Activated T-cell treated with anti-CD3 and anti-CD28 coated beads for 4 hours (primary cell): Measurements from ENCODE around the gene KCNG2.
"Not testable (repeated sequence)": the region's sequence is repeated elsewhere in the genome, so short reads cannot be mapped to it uniquely, and the experiment has no call there.

ENCODE experiments used
- DNase-seq: peaks from one replicate; pipeline ENCODE4 v3.0.0-alpha.2; 2020

Gene KCNG2, protein sequence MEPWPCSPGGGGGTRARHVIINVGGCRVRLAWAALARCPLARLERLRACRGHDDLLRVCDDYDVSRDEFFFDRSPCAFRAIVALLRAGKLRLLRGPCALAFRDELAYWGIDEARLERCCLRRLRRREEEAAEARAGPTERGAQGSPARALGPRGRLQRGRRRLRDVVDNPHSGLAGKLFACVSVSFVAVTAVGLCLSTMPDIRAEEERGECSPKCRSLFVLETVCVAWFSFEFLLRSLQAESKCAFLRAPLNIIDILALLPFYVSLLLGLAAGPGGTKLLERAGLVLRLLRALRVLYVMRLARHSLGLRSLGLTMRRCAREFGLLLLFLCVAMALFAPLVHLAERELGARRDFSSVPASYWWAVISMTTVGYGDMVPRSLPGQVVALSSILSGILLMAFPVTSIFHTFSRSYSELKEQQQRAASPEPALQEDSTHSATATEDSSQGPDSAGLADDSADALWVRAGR

GRCh38 chr18:79797518-79798345 is at the start of gene KCNG2:
Gene KCNG2 (plus strand): TSS chr18:79797938. CDS start chr18:79863668, 65,730 bp downstream.
- DNase-seq, result no peak

DNA sequence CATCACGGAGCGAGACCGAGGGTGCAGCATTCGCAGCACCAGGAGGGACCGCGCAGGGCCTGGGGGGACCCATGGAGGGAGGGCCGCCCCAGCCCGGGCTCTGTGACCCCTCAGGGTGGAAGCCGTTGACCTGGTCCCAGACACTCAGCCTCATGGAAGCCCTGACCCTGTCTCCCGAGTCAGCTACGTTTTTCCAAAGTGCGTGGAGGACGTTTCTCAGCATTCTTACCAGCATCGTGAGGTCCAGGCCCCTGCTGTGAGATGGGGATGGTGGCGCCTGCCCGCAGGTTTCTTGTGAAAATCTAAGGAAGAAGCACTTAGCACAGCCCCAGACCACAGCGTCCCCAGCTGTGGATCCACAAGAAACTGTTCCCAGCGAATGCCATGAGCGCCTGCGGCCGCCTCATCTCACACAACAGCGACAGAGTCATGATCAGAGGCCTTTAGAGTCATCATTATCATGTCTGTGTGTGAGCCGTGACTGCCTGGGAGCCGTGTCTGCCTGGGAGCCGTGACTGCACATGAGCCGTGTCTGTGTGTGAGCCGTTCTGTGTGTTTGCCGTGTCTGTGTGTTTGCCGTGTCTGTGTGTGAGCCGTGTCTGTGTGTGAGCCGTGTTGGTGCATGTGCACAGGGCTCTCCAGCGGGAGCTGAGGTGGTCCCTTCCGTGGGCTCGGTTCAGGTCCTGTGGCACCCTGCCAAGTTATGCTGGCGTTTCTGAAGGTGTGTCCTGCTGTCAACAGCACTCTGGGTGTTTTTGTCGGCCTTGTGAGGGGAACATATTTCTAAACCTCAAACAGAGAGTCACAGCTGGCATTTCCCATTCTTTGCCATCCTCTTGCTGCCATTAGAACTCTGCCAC is 49.2 kb upstream of the KCNG2 start:
- no peak for DNase-seq

- DNase-seq, result no peak
Measured at GRCh38 chr18:79749251-79750191, 48.2 kb upstream of the KCNG2 start.

GRCh38 chr18:79750980-79751571 is 46.7 kb upstream of the KCNG2 start:
- DNase-seq, result no peak

DNA sequence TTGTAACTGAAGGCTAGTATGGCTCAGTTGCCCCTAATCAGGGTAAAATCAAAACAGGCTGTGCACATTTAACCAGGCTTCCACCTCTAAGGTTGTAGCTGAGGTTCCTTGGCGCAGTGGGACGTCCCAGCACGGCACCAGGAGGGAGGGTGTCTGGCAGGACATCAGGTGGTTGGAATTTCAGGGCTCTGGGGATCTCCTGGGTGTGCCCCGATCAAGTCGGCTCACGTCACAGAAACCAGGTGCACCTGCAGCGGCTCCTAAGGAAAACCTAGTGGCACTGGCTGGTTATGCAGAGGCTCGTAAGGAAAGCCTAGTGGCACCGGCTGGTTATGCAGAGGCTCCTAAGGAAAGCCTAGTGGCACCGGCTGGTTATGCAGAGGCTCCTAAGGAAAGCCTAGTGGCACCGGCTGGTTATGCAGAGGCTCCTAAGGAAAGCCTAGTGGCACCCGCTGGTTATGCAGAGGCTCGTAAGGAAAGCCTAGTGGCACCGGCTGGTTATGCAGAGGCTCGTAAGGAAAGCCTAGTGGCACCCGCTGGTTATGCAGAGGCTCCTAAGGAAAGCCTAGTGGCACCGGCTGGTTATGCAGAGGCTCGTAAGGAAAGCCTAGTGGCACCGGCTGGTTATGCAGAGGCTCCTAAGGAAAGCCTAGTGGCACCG is 45.7 kb upstream of the KCNG2 start:
- DNase-seq, result not testable (repeated sequence)

- not testable (repeated sequence) for DNase-seq
Measured at GRCh38 chr18:79752946-79753345, 44.8 kb upstream of the KCNG2 start.

DNA sequence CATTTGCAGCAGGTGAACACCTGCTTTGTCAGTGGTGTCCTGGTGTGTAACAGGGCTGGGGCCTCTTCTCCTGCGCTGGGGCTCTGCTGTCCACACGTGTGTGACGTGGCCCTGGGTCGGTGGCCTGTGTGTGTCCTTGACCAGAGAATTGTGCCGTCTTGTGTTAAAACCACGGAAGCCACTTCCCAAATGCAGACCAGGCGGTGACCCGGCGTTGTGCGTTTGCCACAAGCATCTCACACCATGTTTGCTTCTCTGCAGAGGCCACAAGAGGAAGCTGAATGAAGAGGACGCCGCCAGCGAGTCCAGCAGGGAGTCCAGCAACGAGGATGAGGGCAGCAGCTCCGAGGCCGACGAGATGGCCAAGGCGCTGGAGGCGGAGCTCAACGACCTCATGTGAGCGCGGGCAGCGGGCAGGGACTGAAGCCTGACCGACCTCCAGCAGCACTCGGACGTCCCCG is 44.3 kb upstream of the KCNG2 start:
- no peak for DNase-seq

DNA sequence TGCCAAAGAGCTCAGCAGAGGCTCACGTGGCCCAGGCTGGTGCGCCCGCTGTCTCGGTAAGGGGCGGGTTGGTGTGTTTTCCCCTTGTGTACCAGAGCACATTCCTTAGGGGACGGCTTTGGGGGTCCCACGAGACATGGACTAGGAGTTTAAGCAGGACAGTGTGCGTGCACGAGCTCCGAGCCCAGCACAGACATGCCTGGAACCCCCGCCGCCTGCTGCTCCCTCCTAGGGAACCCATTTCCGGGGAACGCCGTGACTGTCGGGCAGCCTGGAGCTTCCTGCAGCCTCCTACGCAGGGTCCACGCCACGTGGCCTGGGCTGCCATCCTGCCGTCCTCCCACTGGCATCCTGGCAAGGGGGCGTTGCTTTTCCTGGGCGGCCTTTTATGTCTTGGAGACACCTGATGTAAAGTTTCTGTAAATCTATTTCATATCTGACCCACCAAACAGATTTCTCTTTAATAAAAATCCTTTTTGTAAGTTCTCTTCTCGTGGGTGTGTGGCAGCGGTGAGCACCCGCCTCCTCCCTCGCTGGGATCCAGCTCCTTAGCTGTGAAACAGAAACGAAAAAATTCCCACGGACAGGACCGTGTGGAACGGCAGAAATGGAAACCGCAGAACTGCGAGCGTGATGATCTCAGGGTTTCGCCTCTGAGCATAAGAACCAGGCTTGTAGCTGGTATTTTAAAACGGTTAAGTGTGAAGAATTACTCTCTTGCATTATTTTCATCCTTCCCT is 43.5 kb upstream of the KCNG2 start:
- DNase-seq, result no peak

GRCh38 chr18:79754831-79755351 is 42.8 kb upstream of the KCNG2 start:
- no peak for DNase-seq

DNA sequence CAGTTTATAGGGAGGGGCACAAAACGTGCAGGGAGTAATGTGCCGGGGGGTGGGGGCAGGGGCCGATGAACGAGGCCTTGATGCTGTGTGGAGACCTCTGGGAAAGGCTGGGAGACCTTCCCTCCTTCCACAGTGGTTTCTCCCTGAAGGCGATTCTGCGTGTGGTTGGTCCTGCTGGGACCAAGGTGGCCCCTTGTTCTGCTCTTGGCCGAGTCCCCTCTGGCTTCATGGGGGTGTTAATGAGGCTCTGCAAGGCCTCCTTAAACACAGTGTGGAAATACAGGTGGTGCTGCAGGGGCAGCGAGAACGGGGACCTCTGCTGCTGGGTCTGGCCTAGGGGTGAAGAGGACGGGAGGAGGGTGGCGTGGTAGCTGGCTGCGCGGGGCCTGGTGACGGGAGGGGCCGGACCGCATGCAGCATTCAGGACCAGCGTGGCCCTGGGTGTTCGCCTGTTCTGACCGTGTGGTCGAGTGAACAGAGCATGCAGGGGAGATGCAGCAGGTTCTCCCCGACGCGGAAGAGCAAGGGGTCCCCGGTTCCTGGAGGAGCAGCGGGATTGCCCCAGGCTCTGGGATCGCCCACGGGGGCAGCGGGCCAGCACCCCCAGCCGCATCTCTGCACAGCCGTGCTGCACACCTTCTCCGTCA is 42.1 kb upstream of the KCNG2 start:
- no peak for DNase-seq

GRCh38 chr18:79756143-79756500 is 41.6 kb upstream of the KCNG2 start:
- no peak for DNase-seq

DNA sequence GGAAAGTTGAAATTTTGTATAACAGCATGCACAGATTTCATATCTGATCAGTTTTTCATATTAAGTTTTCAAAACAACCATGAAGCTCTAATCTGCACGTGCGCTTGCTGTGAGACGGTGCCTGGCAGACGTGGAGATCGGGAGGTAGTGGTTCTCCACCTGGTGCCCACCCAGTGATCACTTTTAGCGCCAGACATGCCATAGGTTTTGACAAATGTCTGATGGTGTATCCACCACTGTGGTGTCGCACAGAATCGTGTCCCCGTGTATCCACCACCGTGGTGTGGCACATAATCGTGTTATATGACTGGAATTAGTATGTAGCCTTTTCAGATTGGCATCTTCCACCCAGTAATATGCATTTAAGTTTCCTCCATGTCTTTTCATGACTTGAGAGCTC is 40.9 kb upstream of the KCNG2 start:
- DNase-seq, result no peak

GRCh38 chr18:79760348-79760747 is 37.4 kb upstream of the KCNG2 start:
- no peak for DNase-seq

- no peak for DNase-seq
Measured at GRCh38 chr18:79760881-79761280, 36.9 kb upstream of the KCNG2 start.

DNA sequence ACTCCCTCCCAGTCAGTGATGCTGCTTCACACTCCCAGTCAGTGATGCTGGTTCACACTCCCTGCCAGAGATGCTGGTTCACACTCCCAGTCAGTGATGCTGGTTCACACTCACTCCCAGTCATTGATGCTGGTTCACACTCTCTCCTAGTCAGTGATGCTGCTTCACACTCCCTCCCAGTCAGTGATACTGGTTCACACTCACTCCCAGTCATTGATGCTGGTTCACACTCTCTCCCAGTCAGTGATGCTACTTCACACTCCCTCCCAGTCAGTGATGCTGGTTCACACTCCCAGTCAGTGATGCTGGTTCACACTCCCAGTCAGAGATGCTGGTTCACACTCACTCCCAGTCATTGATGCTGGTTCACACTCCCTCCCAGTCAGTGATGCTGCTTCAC is 34.3 kb upstream of the KCNG2 start:
- no peak for DNase-seq

DNA sequence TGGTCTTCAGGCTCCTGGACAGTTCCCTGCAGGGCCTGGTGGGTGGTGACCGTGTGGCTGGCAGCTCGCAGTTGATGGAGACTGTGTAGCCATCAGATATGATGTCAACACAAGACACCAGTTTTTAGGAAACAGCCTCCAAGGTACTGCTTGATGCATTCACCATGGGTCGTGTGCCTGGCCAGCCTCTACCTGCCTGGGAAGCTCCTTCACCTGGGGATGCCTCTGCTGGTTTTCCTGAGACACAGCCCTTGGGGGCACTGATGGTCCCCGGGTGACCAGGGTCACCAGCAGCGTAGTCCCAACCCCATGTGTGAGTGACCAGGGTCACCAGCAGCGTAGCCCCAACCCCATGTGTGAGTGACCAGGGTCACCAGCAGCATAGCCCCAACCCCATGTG is 33.6 kb upstream of the KCNG2 start:
- no peak for DNase-seq

- DNase-seq, result no peak
Measured at GRCh38 chr18:79765491-79766245, 32.1 kb upstream of the KCNG2 start.

DNA sequence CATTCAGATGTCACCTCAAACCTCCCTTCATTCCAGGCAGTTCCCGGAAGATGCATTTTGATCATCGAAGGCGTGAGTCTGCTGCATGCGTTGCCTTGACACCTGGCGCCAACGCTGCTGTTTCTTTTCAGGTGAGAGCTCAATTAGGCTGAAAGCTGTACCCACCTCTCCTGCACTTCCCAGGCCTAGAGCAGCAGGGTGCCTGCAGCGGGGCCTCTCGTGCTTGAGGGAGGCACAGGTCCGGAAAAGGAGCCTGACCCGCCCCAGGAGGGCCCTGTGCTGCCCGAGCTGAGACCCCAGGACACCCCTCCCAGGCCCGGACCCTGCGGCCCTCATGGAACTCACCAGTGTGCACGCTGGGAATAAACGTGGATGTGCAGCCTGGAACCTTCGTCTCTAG is 31.4 kb upstream of the KCNG2 start:
- no peak for DNase-seq

DNA sequence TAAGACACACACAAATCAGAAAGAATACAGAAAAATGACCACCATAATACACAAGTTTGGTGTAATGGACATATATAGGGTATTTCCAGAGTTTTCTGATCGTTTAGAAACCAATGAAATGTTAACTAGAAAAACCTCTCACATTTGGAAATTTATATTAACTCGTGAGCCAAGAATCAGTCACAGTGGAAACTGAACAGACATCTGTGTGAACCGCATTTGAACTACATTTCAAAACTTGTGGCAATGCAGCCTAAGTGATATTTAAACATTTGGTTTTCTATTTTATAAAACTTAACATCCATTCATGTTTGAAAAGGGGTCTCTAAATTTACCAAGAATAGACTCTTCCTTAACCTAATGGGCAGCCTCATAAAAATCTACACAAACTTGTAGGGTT is 29.0 kb upstream of the KCNG2 start:
- no peak for DNase-seq
